Right ventricle myocardium superior (tissue), 1 donor: ENCODE data around the gene PPP2R5C. TPM values are rescaled to one million over a fixed set of nuclear protein-coding genes. Genes with fewer than 3 reads are reported as not detected.
"Not testable (repeated sequence)": the region's sequence is repeated elsewhere in the genome, so short reads cannot be mapped to it uniquely, and the experiment has no call there.

Source experiments
- ATAC-seq: fragments of 200-7000 bp; cut with Tn5 transposase; one replicate; pipeline ENCODE4 v1.9.1; 2020; ENCODE audit warnings: mild to moderate bottlenecking; ENCODE audit not compliant: poor library complexity
- DNase-seq: peaks from one replicate; pipeline ENCODE4 v3.0.0-alpha.2; 2020
- intact Hi-C: fragments of 100-400 bp; cut with DNase I; formaldehyde crosslinking; loops from one replicate; pipeline ENCODE4 v1.11.2; 2022
- total RNA-seq: library from RNA; stranded (reverse); fragmentation: NEBNext Ultra II Directional; extraction: Animal tissue kit (Norgen Biotek cat#: 25700); gene quantifications from one replicate; pipeline ENCODE4 v1.2.1, GENCODE V29; 2021
- donor health status: DM: no; HTN: yes; CAD: no; lungs with severe emphysema.

PPP2R5C gene
- total RNA-seq, 1 donor from 2014 or later = 169 TPM

DNA sequence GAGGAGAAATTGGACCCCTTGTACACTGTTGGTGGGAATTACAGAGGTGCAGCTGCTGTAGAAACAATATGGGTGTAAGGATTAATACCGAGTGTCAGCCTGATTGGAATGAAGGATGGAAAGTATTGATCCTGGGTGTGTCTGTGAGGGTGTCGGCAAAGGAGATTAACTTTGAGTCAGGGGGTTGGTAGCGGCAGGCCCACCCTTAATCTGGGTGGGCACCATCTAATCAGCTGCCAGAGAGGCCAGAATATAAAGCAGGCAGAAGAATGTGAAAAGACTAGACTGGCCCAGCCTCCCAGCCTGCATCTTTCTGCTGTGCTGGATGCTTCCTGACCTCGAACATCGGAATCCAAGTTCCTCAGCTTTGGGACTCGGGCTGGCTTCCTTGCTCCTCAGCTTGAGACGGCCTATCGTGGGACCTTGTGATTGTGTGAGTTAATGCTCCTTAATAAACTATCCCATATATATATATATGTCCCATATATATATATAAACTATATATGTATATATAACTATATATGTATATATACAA is 38.4 kb upstream of the PPP2R5C start:
- DNase-seq = no peak
- intact Hi-C loops = loop anchor here (5.0 kb wide), 1 partner anchor 34 kb away; no protein-coding TSS in a partner anchor
- no peak for ATAC-seq

DNA sequence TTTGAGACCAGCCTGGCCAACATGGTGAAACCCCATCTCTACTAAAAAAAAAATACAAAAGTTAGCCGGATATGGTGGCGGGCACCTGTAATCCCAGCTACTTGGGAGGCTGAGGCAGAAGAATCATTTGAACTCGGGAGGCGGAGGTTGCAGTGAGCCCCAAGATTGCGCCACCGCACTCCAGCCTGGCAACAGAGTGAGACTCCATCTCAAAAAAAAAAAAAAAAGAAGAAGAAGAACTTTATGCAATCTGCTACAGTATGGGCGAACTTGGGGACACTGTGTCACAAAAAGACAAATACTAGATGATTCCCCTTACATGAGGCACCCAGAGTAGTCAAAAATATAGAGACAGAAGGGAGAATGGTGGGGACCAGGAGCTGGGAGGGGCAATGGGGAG is 35.9 kb upstream of the PPP2R5C start:
- DNase-seq = peak; percentile 74
- intact Hi-C loops, ATAC-seq: not testable (repeated sequence)

GRCh38 chr14:101726295-101726953 is 35.1 kb upstream of the PPP2R5C start:
- DNase-seq (no peak), ATAC-seq (no peak)
- intact Hi-C loops = no loop called here

GRCh38 chr14:101726954-101727302 is 34.6 kb upstream of the PPP2R5C start:
- DNase-seq = no peak
- ATAC-seq = no peak
- intact Hi-C loops = no loop called here

- DNase-seq = no peak
- no peak for ATAC-seq
- intact Hi-C loops = no loop called here
These were observed 33.7 kb upstream of the PPP2R5C start for GRCh38 chr14:101727611-101728366.

GRCh38 chr14:101728367-101728742 is 33.2 kb upstream of the PPP2R5C start:
- DNase-seq = no peak
- intact Hi-C loops = no loop called here
- no peak for ATAC-seq

- intact Hi-C loops = no loop called here
- no peak for DNase-seq
- no peak for ATAC-seq
These were observed 32.1 kb upstream of the PPP2R5C start for GRCh38 chr14:101729382-101729781.

DNA sequence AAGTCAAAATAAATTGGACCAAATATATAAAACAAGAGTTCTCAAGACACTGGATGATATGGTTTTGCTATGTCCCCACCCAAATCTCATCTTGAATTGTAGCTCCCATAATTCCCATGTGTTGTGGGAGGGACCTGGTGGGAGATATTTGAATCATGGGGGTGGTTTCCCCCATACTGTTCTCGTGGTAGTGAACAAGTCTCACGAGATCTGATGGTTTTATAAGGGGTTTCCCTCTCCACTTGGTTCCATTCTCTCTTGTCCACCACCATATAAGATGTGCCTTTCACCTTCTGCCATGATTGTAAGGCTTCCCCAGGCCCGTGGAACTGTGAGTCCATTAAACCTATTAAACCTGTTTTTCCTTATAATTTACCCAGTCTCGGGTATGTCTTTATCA is 31.4 kb upstream of the PPP2R5C start:
- ATAC-seq, intact Hi-C loops, DNase-seq: not testable (repeated sequence)

GRCh38 chr14:101730626-101731186 is 30.8 kb upstream of the PPP2R5C start:
- ATAC-seq (no peak), DNase-seq (no peak)
- intact Hi-C loops = no loop called here

DNA sequence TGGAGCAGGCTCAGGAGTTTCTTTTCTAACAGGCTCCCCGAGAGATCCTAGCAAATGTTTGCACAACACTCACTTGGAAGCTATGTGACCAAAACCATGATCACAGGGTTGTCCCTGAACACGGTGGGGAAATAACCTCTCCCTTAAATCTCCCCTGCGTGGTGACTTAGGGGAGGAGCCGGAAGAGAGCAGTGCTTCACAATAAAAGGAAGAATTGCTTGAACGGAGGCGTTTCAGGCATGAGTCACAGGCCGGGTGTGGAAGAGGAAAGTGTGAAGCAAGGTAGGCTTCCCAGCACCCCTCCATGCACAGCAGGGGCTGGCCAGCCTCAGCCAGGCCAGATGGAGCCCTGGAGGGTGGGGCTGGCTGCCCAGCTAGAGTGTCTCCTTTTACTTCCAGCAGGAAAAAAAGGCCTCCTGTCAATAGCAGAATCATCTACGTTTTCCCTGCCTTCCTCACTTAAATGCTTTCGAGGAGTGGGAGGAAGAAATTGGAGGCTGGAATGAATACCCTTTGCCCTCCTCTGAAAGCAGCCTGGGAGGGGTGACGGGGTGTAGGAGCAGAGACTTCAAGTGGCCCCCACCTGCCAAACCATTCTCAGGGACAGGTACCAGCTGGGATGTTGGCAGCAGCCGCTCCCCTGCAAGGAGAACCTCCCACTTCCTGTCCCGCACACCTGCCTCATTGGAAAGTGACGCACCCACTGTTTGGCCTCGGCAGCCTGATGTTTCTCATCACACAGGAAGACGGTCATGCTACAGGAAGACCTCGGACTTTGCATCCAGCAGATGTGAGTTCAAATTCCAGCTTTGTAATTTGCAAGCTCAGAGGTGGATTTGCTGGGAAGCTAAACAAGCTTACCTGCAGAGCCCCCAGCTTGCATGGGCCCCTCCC is 30.1 kb upstream of the PPP2R5C start:
- intact Hi-C loops = no loop called here
- ATAC-seq (peak; percentile 77), DNase-seq (peak; percentile 59)

DNA sequence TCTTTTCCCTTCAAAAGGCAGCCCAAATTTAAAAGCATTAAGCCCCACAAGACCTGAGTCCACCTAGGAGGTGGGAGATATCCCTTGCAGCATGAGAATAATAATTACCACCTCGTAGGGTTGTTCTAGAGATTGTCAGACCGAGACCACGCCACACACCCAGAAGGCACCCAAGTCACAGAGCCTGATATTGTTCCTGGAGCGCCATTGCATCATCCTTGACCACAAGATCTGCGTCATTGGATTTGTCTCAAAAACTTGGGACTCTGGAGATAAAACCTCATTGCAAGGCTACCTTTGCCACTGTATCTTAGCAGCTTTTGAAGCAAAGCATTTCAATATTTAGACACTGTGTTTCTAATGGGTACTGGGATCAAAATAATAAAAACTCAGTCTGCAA is 29.4 kb upstream of the PPP2R5C start:
- no peak for DNase-seq
- intact Hi-C loops = no loop called here
- no peak for ATAC-seq

- intact Hi-C loops = no loop called here
- no peak for ATAC-seq
These were observed 28.3 kb upstream of the PPP2R5C start for GRCh38 chr14:101733211-101733610.

DNA sequence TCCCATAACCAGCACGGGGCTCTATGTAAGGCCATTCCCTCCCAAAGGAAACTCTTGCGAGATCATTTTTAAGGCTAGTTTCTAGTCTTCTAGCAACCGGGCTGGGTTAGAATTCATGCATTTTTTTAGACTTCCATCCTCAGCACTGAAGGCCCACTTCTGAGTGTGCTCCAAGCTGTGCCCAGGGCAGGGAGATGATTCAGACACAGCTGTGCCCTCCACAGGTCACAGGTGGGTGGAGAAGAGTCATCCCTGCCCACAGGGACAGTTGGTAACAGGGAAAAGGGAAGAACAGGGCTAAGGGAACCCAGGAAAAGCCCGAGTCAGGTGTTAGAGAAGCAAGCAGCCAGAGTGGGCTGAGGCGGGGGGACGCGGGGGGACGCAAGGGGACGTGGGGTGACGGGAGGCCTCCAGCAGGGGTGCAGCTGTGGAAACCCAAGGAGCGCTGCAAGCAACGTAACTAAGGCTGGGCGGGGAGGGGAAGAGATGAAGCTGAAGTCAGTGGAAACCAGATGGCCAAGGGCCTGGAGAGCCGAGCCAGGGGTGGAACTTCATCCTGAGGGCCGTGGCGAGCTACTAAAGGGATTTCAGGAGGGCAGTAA is 27.2 kb upstream of the PPP2R5C start:
- DNase-seq = no peak
- no peak for ATAC-seq
- intact Hi-C loops = no loop called here

More at GRCh38 chr14:101733211-101733610, 28.3 kb upstream of the PPP2R5C start:
- no peak for DNase-seq

DNA sequence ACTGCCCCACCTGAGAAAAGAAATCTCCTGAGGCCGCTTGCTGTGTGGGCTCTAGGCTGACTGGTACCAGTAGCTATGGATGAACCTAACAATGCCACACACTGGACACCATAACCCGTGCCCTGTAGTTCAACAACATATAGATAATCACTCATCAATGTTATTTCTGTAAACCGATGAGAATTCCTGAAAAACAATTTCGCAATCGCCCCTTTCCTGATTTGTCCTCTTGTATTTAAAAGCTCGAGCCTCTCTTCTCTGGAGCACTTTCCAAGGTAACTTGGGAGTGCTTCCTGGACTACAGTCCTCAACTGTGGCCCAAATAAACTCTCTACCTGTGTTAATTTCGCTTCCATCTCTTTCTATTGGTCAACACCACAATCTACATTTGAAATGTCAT is 26.1 kb upstream of the PPP2R5C start:
- ATAC-seq = no peak
- intact Hi-C loops = no loop called here
- DNase-seq = no peak

GRCh38 chr14:101736071-101736470 is 25.4 kb upstream of the PPP2R5C start:
- intact Hi-C loops = no loop called here
- ATAC-seq (no peak), DNase-seq (no peak)

GRCh38 chr14:101736585-101736984 is 24.9 kb upstream of the PPP2R5C start:
- ATAC-seq (no peak), DNase-seq (no peak)
- intact Hi-C loops = no loop called here

DNA sequence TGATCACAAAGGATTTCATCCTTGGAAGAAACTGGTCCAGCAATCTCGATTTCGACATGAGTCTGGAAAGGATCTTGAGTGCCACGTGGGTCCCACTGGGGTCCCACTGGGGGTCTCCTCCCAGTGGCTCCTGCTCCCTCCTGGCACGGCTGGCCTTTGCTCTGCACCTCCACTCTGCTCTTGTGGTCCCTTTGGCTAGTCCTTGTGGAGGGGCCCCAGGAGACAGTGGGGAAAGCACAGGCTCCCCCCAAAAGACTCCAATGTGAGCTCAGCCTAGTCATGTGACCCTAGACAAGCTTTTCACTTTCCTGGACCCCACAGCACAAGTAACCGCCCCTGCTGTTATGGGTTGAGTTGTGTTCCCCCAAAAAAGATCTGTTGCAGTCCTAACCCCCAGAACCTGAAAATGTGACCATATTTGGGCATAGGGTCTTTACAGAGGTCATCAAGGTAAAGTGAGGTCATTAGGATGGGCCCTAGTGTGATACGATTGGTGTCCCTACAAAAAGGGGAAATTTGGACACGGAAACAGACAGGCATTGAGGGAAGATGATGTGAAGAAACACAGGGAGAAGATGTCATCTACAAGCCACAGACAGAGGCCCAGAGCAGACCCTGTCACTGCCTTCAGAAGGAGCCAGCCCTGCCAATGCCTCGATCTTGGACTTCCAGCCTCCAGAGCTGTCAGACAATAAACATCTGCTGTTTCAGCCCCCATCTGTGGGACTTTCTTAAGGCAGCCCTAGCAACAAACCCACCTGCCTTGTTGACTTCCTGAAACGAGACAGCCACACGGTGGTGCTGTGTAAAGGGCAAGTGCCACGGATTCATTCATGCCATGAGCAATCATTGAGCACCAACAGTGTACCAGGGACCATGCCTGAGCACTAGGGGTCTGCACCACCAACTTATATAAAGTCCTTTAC is 23.8 kb upstream of the PPP2R5C start:
- ATAC-seq (no peak), DNase-seq (no peak)
- intact Hi-C loops = no loop called here
